ENCODE results near the gene LOXL3.
"Not testable (repeated sequence)": the region's sequence is repeated elsewhere in the genome, so short reads cannot be mapped to it uniquely, and the experiment has no call there.

The LOXL3 gene

GRCh38 chr2:74483675-74484164 lies 70.0 kb downstream of the LOXL3 start:
- FAIRE-seq: not testable (repeated sequence)

GRCh38 chr2:74482801-74483674 lies 70.7 kb downstream of the LOXL3 start, which contains the start of the genes CCDC142 and TTC31:
Gene CCDC142, minus strand, starts transcription at chr2:74482998. Its CDS starts 161 bp downstream, at chr2:74482837.
Gene TTC31, plus strand, starts transcription at chr2:74483081. Its CDS starts 15 bp downstream, at chr2:74483096.
- FAIRE-seq: peak; percentile 91

All from G401.6 (cell line).